Measurements from ENCODE around the gene R3HDM2.

DNA sequence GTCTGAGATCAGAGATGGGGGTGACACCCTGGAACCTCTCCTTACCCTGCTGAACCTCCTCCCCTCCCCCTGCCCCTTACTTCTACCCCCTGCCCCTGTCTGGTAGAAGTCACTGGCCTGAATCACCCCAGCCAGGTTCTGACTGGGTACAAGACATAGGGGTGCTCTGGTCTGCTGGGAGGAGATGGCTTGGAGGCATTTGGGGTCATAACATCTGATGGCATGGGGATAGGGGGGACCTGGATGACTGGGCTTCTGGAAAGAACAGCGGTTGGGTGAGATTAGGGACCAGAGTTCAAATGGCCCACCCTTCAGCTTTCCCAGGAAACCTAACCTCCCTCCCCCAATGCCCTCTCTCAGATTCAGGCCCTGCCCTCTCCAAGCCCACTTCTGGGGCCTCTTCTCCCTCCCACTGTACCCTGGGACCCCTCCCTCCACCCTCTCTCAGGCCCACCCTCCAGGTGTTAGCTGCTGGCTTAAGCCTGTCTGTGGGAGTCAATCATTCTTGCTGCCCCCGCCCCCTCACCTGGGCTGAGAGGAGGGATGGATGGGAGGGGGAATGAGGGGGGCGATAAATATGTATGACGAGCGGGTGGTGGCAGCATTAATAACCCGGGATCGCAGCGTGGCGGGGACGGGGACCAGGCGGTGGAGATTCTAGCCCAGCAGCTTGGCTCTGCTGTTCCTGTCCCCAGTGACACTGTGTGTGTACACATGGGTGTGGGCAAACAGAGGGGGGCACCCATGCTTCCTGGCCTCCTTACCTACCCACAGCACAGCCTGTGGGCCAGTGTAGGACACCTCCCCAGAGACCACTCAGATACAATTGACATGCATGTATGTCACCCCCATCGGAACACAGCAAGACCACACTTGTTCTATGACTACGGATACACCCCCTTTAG lies 208.3 kb downstream of the R3HDM2 start:
- TF ChIP-seq, protein P1, sequence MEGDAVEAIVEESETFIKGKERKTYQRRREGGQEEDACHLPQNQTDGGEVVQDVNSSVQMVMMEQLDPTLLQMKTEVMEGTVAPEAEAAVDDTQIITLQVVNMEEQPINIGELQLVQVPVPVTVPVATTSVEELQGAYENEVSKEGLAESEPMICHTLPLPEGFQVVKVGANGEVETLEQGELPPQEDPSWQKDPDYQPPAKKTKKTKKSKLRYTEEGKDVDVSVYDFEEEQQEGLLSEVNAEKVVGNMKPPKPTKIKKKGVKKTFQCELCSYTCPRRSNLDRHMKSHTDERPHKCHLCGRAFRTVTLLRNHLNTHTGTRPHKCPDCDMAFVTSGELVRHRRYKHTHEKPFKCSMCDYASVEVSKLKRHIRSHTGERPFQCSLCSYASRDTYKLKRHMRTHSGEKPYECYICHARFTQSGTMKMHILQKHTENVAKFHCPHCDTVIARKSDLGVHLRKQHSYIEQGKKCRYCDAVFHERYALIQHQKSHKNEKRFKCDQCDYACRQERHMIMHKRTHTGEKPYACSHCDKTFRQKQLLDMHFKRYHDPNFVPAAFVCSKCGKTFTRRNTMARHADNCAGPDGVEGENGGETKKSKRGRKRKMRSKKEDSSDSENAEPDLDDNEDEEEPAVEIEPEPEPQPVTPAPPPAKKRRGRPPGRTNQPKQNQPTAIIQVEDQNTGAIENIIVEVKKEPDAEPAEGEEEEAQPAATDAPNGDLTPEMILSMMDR (IDR thresholded peaks at IDR 0.05) = no peak
- no peak for TF ChIP-seq EP300 (IDR thresholded peaks at IDR 0.05; ENCODE audit: low read depth)

All from transverse colon (tissue), 3 donors.